Measurements from ENCODE around the gene SMC6.
A peak's percentile ranks its signal among the peaks of the same experiment; 100 is the strongest.

SMC6 gene

DNA sequence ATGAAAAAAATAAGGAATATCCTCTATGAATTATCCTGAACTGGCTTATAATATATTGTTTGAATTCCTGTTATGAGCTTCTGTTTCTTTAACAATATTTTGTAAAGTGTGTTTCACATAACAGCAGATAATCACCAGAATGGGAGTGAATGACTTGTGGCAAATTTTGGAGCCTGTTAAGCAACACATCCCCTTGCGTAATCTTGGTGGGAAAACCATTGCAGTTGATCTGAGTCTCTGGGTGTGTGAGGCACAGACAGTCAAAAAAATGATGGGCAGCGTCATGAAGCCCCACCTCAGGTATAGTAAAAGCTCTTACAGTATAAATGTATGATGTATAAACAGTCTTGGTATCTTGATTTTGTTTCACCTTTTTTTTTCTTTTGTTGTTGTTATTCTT, 6.2 kb upstream of the SMC6 start:
- no peak overlapping the region for H3K4me3 ChIP-seq (ENCODE audit: low read depth, low read length)
- no peaks in the 10 kb centered on the region for H3K36me3 ChIP-seq (ENCODE audit: control insufficient read depth, insufficient read depth, low read length)
- no peak overlapping the region for H3K9ac ChIP-seq (ENCODE audit: low read depth, low read length)
- no peaks in the 10 kb centered on the region for H3K27me3 ChIP-seq (ENCODE audit: control insufficient read depth, insufficient read depth, low read length)
- H3K9me3 ChIP-seq (ENCODE audit: control insufficient read depth, insufficient read depth, low read length), result no peaks in the 10 kb centered on the region
- H3K4me1 ChIP-seq (ENCODE audit: control insufficient read depth, insufficient read depth, low read length), result peaks cover 8% of the 10 kb centered on the region

DNA sequence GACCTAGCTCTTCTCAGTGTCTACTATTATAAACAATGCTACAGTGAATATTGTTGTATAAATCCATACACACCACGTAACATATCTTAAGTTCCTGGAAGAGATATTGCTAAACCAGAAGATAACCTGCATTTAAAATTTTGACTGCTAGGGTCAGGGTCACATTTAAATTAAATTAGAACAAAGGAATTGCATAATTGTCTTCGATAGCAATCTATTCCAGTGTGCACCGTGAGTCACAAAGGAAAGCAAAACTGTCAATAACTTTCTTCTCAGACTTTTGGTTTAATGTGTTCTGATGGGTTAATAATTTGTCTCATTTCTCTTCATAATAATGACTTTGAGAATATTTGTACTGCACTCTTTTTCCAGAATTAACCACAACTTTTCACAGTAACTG, 4.5 kb upstream of the SMC6 start:
- H3K4me1 ChIP-seq (ENCODE audit: control insufficient read depth, insufficient read depth, low read length), result peaks cover 8% of the 10 kb centered on the region
- no peaks in the 10 kb centered on the region for H3K36me3 ChIP-seq (ENCODE audit: control insufficient read depth, insufficient read depth, low read length)
- H3K27me3 ChIP-seq (ENCODE audit: control insufficient read depth, insufficient read depth, low read length), result no peaks in the 10 kb centered on the region
- no peaks in the 10 kb centered on the region for H3K9me3 ChIP-seq (ENCODE audit: control insufficient read depth, insufficient read depth, low read length)
- H3K4me3 ChIP-seq (ENCODE audit: low read depth, low read length), result no peak overlapping the region
- H3K9ac ChIP-seq (ENCODE audit: low read depth, low read length), result no peak overlapping the region

DNA sequence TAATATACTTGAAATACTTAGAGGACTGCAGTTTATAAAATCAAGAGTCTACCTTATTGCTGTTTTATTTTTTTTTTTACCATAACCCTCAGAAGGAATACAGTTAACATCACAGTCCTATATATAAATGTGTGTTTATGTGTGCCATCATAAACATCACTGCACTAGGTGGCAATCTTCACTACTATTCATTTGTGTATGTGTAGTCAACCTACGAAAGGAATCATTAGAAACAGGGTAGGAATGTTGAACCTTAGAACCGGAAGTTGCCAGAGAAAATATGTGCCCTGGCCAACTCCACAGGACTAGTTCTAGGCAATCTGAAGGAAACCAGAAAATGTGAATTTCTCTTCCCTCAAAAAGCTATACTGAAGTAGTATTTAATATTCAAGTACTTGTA, 3.7 kb upstream of the SMC6 start:
- Histone ChIP-seq H3K9ac (ENCODE audit: low read depth, low read length) (no peak overlapping the region), H3K4me3 (ENCODE audit: low read depth, low read length) (no peak overlapping the region), H3K4me1 (ENCODE audit: control insufficient read depth, insufficient read depth, low read length) (peaks cover 9% of the 10 kb centered on the region), H3K9me3 (ENCODE audit: control insufficient read depth, insufficient read depth, low read length) (no peaks in the 10 kb centered on the region), H3K36me3 (ENCODE audit: control insufficient read depth, insufficient read depth, low read length) (no peaks in the 10 kb centered on the region), H3K27me3 (ENCODE audit: control insufficient read depth, insufficient read depth, low read length) (no peaks in the 10 kb centered on the region)

DNA sequence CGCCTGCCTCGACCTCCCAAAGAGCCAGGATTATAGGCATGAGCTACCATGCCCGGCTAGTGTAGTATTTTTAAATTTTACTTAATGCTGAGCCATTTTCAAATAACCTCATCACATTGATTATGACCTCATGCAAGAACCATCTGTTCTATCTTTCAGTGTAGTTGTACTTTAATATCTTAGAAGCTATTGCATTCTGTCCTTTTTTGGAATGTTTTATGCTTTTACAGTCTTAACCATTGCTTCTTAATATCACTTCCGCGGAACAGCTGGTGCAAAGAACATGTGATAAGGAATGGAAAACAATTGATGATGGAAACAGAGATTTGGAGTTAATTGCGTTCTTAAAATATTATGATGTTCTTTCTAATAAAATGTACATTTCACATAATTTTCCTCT, 3.1 kb upstream of the SMC6 start:
- Histone ChIP-seq H3K27me3 (ENCODE audit: control insufficient read depth, insufficient read depth, low read length) (no peaks in the 10 kb centered on the region), H3K9ac (ENCODE audit: low read depth, low read length) (no peak overlapping the region), H3K4me1 (ENCODE audit: control insufficient read depth, insufficient read depth, low read length) (peaks cover 14% of the 10 kb centered on the region), H3K36me3 (ENCODE audit: control insufficient read depth, insufficient read depth, low read length) (no peaks in the 10 kb centered on the region), H3K4me3 (ENCODE audit: low read depth, low read length) (no peak overlapping the region), H3K9me3 (ENCODE audit: control insufficient read depth, insufficient read depth, low read length) (no peaks in the 10 kb centered on the region)

DNA sequence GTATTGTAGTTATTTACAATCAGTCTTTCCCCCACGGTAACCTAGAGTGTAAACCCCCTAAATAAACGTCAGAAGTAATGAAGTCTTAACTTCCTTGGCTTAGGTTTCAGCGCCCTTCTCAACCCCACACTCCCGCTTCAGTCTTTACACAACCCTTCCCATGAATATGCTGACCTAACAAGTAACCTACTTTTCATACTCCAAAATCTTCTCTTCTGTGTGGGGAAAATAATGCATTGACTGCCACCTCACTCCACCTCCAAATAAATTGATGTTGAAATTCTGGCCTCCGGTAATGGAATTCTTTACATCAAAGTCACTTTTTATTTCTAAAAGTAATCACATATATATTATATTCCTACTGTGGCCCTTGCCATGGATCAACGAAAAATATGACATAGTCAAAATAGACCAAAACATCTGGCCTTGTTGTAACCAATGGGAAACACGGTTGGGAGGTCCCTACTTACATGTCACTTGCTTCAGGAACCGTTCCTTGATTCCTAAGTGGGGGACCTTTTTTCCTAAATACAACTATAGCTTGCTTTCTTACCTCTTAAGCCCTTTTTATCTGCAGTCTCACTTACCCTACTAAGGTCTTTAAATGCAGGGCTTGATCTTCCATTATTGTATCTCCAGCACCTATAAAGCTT, 1.3 kb upstream of the SMC6 start:
- Histone ChIP-seq H3K9me3 (ENCODE audit: control insufficient read depth, insufficient read depth, low read length) (no peaks in the 10 kb centered on the region), H3K27me3 (ENCODE audit: control insufficient read depth, insufficient read depth, low read length) (no peaks in the 10 kb centered on the region), H3K4me1 (ENCODE audit: control insufficient read depth, insufficient read depth, low read length) (peaks cover 17% of the 10 kb centered on the region), H3K36me3 (ENCODE audit: control insufficient read depth, insufficient read depth, low read length) (no peaks in the 10 kb centered on the region), H3K4me3 (ENCODE audit: low read depth, low read length) (peak overlapping the region; percentile 89), H3K9ac (ENCODE audit: low read depth, low read length) (peak overlapping the region; percentile 89)

DNA sequence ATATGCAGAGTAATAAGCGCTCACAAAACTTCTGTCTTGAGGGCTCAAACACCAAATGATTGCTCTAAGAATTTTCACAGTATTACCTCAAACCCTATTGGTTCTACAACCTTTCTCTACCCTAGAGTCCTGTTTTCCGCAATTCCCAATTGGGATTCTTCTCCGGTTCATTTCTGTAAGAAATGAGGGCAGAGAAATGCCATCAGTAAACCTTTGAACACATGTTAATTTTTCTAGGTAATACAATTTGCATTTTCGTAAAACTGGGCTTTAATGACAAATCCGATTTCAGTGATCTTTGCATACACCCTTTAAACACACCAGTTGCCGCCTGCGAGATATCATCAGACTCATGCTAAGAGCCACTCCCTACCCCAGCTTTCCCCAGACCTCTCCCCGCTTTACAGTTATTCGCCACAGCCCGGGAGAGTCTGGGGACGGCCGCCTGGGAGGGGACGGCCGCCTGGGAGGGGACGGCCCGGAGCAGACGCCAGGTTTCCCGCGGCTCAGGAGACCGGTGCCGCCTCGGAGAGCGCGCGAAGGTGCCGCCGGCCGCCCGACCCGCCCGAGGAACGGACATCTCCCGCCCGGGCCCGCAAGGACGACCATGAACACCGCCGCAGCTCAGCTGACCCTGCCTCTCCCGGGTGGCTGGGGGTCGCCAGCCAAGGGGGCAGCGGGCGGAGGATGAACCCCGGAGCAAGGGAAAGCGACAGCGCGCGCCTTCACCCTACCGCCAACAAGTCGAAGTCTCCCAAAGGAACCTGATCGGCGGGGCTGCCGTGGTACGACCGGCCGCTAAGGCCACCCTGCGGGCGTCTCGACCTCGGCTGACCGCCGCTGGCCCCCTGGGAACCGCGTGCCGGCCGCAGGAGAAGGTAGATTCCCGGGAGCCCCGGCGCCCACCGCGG, 463 bp downstream of the SMC6 start:
- peak overlapping the region; percentile 89 for H3K4me3 ChIP-seq (ENCODE audit: low read depth, low read length)
- peaks cover 23% of the 10 kb centered on the region for H3K4me1 ChIP-seq (ENCODE audit: control insufficient read depth, insufficient read depth, low read length)
- peak overlapping the region; percentile 79 for H3K9ac ChIP-seq (ENCODE audit: low read depth, low read length)
- H3K9me3 ChIP-seq (ENCODE audit: control insufficient read depth, insufficient read depth, low read length), result no peaks in the 10 kb centered on the region
- H3K27me3 ChIP-seq (ENCODE audit: control insufficient read depth, insufficient read depth, low read length), result no peaks in the 10 kb centered on the region
- H3K36me3 ChIP-seq (ENCODE audit: control insufficient read depth, insufficient read depth, low read length), result no peaks in the 10 kb centered on the region

DNA sequence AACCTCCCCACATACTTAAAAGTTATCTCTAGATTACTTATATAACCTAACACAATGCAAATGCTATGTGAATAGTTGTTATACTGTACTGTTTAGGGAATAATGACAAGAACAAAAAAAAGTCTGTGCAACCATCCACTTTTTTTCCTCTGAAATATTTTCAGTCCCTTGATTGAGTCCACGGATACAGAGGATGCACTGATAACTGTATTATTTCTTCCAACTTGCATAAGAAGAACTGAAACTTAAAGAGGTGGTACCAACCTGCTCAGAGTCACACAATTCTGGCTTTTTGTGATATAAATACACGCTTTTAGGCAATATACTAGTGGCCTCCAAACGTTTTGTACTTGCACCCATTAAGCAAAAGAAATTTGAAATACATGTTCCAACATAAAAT, 1.4 kb downstream of the SMC6 start:
- Histone ChIP-seq H3K9ac (ENCODE audit: low read depth, low read length) (no peak overlapping the region), H3K4me3 (ENCODE audit: low read depth, low read length) (peak overlapping the region; percentile 89), H3K9me3 (ENCODE audit: control insufficient read depth, insufficient read depth, low read length) (no peaks in the 10 kb centered on the region), H3K4me1 (ENCODE audit: control insufficient read depth, insufficient read depth, low read length) (peaks cover 26% of the 10 kb centered on the region), H3K36me3 (ENCODE audit: control insufficient read depth, insufficient read depth, low read length) (no peaks in the 10 kb centered on the region), H3K27me3 (ENCODE audit: control insufficient read depth, insufficient read depth, low read length) (no peaks in the 10 kb centered on the region)

DNA sequence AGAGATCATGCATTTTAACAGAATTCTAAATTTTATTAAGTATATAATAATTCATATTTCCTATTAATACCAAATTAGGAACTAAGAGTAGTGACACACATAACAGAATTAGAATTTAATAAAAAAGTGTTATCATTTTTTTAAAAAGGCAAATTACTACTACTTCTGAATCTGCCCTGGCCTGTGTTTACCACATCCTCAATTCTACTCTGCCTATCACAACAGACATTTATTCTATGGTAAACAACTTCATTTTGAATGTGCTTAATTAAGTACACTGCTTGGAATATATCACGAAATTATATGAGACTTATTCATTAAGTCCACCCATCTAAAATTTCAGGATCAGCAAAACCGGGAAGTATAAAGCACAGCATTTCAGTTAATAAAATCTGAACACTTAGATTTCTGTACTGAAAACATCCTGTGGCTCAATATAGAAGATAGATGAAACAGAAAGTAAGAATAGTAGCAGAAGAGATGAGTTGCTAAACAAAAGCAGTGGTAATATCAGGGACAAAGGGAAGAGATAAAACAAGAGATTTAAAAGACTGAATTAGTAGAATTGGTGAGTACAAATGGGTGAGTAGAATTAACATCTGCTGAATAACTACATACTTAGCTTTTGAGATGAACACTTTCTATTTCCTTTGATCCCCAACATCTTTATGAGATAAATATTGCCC, 3.7 kb downstream of the SMC6 start:
- peaks cover 21% of the 10 kb centered on the region for H3K4me1 ChIP-seq (ENCODE audit: control insufficient read depth, insufficient read depth, low read length)
- no peak overlapping the region for H3K4me3 ChIP-seq (ENCODE audit: low read depth, low read length)
- no peaks in the 10 kb centered on the region for H3K27me3 ChIP-seq (ENCODE audit: control insufficient read depth, insufficient read depth, low read length)
- no peaks in the 10 kb centered on the region for H3K36me3 ChIP-seq (ENCODE audit: control insufficient read depth, insufficient read depth, low read length)
- H3K9me3 ChIP-seq (ENCODE audit: control insufficient read depth, insufficient read depth, low read length), result no peaks in the 10 kb centered on the region
- no peak overlapping the region for H3K9ac ChIP-seq (ENCODE audit: low read depth, low read length)

DNA sequence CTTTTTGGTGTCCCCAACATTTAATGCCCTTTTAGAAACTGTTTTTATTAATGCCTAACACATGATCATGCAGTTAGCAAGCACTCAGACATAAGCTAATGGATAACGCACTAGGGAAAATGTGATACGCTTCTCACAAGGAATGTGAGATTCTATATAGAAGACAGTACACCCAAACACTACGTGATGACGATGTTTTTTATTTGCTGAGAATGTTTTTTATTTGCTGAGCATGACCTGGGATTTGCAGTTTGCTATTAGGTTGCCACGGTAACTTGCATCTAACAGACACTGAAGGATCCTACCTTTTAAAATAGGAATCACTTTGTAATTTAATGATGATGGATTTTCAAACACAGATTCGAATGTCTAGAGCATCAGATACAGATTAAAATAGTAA, 4.9 kb downstream of the SMC6 start:
- no peak overlapping the region for H3K4me3 ChIP-seq (ENCODE audit: low read depth, low read length)
- H3K9ac ChIP-seq (ENCODE audit: low read depth, low read length), result no peak overlapping the region
- H3K9me3 ChIP-seq (ENCODE audit: control insufficient read depth, insufficient read depth, low read length), result no peaks in the 10 kb centered on the region
- no peaks in the 10 kb centered on the region for H3K27me3 ChIP-seq (ENCODE audit: control insufficient read depth, insufficient read depth, low read length)
- no peaks in the 10 kb centered on the region for H3K36me3 ChIP-seq (ENCODE audit: control insufficient read depth, insufficient read depth, low read length)
- H3K4me1 ChIP-seq (ENCODE audit: control insufficient read depth, insufficient read depth, low read length), result peaks cover 21% of the 10 kb centered on the region

DNA sequence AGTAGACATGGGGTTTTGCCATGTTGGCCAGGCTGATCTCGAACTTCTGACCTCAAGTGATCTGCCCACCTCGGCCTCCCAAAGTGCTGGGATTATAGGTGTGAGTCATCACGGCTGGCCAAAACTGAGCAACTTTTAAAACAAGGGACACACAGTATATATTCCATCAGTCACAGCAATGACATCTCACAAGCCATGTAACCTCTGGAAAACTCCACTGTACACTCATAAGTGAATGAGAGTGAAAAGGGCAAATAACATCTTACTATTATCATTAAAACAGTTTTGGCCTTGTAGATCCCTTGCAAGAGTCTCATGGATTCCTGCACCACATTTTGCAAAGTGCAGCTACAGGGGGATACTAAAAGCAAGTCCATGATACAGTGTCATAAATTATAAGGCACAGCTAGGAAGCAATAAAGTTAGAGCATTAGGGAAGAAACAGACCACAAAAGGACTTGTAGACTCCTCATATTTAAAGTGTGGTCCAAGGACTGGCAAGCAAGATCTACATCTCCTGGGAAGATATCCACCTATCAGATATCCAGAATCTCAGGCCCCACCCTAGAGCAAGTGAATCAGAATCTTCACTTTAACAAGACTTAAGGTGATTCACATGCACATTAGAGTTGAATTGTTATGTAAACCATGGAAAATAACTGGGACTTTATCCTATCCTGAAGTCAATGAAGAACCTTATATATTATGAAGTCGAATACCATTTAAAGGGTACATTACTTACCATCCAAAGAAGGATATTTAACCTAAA, 5.7 kb downstream of the SMC6 start:
- no peak overlapping the region for H3K9ac ChIP-seq (ENCODE audit: low read depth, low read length)
- peaks cover 21% of the 10 kb centered on the region for H3K4me1 ChIP-seq (ENCODE audit: control insufficient read depth, insufficient read depth, low read length)
- no peaks in the 10 kb centered on the region for H3K27me3 ChIP-seq (ENCODE audit: control insufficient read depth, insufficient read depth, low read length)
- H3K9me3 ChIP-seq (ENCODE audit: control insufficient read depth, insufficient read depth, low read length), result no peaks in the 10 kb centered on the region
- no peaks in the 10 kb centered on the region for H3K36me3 ChIP-seq (ENCODE audit: control insufficient read depth, insufficient read depth, low read length)
- H3K4me3 ChIP-seq (ENCODE audit: low read depth, low read length), result peak overlapping the region; percentile 14

DNA sequence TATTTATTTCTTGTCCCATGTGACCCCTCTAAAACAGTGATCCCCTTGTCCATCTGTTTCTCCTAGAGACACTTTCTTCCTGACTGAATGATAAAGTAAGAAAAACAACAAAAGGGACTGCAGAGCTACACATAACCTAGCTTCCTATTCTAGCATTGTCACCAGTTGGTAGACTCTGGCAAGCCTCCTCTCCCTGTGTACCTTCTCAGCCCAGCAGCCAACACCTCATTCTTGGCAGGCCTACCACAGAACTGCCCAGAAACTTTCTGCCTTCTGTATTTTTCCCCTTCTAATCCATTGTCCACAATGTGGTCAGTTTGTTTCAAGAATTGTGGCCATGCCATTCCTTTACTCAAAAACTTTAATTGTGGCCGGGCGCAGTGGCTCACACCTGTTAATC, 13.4 kb downstream of the SMC6 start:
- no peaks in the 10 kb centered on the region for H3K4me1 ChIP-seq (ENCODE audit: control insufficient read depth, insufficient read depth, low read length)
- H3K4me3 ChIP-seq (ENCODE audit: low read depth, low read length), result no peak overlapping the region
- H3K9me3 ChIP-seq (ENCODE audit: control insufficient read depth, insufficient read depth, low read length), result no peaks in the 10 kb centered on the region
- no peaks in the 10 kb centered on the region for H3K27me3 ChIP-seq (ENCODE audit: control insufficient read depth, insufficient read depth, low read length)
- no peak overlapping the region for H3K9ac ChIP-seq (ENCODE audit: low read depth, low read length)
- peaks cover 24% of the 10 kb centered on the region for H3K36me3 ChIP-seq (ENCODE audit: control insufficient read depth, insufficient read depth, low read length)
